GM21367 (cell line): Measurements from ENCODE around the gene RNF224.

Experiments used
- ATAC-seq: cut with Tn5 transposase; IDR thresholded peaks from one replicate; pipeline ENCODE4 v1.9.1; 2021; ENCODE audit not compliant: unreplicated experiment

Gene RNF224

DNA sequence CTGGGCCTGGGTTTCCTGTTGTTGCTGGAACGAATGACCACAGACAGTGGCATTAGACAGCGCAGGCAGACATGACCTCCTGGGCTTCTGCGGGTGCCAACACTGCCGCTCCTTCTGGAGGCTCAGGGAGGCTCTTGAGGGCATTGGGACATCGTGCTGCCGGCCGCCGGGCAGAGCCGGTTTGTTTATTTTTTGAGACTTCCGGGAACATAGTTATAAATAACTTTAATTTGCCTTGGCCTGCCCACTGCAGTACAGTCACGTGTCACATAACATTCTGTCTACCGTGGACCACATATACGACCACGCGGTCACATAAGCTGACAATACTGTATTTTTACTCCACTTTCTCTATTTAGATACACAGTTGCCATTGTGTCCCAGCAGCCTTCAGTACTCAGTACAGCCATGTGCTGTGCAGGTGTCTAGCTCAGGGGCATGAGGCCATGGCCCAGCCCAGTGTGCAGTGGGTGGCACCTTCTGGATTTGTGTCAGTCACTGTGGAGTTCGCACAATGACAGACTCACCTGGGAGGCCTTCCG lies 42.0 kb downstream of the RNF224 start:
- ATAC-seq, result no peak

DNA sequence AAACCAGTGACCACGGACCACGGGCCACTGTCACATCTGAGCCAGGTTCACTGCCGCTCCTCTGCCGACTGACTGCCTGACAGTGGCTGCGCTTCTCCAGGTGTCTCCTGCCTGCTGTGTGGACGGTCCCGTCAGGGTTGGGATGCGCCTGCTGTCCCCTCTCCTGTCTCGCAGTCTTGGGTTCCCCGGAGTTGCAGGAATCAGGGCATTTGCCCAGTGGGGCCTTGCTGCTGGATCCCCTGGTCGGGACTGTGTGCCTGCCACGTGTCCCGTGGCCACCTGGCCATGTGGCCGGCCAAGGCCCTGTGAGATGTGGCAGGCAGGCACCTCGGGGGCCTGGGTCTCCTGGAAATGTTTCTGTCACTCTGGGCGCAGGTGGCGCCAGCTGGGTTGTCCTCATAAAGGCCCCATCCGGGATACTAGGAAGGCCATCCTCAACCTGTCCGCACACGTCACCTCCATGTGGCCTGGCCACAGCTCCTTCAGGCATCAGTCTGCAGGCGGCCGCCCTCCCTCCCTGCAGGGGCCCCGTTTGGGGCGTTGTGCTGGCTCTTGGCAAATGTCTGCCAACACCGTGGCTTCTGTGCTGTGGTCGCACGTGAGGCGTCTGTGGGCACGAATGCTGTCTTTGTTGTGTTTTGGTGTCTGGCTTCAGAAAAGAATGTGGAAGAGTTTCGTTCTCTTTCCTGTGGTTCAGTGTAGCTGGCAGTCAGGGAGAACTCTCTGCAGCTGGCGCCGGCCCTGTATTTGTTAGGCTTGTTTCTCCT lies 43.8 kb downstream of the RNF224 start:
- no peak for ATAC-seq

- no peak for ATAC-seq
Measured at GRCh38 chr9:137271696-137272076, 44.4 kb downstream of the RNF224 start.

DNA sequence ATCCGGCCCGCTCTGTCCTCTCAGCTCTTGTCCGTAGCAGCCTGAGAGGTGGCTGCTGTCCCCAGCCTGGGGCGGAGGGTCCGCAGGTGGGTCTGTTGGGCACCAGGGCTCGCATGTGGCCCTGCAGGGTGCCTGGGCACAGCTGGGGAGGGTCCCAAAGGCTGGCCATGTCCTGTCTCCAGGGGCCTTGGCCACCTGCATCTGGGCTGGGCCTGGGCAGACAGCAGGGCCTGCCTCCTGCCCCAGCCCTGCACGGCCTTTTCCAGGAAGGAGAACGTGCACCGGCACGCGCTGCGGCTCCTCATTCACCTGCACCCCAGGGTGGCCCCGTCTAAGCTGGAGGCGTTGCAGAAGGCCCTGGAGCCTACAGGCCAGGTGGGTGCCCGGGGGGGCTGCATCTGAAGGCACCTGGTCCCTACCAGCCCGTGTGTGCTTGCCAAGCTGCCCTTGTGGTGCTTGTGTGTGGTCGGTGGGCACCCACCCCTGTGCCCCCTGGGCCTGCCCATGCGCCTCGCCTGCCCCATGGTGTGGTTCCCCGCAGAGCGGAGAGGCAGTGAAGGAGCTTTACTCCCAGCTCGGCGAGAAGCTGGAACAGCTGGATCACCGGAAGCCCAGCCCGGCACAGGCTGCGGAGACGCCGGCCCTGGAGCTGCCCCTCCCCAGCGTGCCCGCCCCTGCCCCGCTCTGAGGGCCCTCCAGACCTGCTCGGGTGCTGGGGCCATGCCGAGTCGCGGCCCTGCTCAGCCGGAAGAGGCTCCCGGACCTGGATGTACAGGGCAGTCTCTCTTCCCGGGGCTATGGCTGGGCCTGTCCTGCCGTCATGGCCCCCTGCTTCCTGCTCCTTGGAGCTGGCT lies 45.2 kb downstream of the RNF224 start:
- ATAC-seq, result no peak

GRCh38 chr9:137273095-137273490 lies 45.8 kb downstream of the RNF224 start:
- no peak for ATAC-seq

GRCh38 chr9:137273611-137274320 lies 46.5 kb downstream of the RNF224 start:
- no peak for ATAC-seq

GRCh38 chr9:137275203-137275587 lies 47.9 kb downstream of the RNF224 start:
- ATAC-seq, result no peak

- no peak for ATAC-seq
Measured at GRCh38 chr9:137275588-137276472, 48.5 kb downstream of the RNF224 start.

GRCh38 chr9:137276473-137277328 lies 49.4 kb downstream of the RNF224 start:
- no peak for ATAC-seq

- peak; percentile 63 for ATAC-seq
Measured at GRCh38 chr9:137277329-137278041, 50.2 kb downstream of the RNF224 start, which contains the start of gene TOR4A. TSS of gene TOR4A (plus strand) at chr9:137277726. CDS start at chr9:137278690, 964 bp downstream.

DNA sequence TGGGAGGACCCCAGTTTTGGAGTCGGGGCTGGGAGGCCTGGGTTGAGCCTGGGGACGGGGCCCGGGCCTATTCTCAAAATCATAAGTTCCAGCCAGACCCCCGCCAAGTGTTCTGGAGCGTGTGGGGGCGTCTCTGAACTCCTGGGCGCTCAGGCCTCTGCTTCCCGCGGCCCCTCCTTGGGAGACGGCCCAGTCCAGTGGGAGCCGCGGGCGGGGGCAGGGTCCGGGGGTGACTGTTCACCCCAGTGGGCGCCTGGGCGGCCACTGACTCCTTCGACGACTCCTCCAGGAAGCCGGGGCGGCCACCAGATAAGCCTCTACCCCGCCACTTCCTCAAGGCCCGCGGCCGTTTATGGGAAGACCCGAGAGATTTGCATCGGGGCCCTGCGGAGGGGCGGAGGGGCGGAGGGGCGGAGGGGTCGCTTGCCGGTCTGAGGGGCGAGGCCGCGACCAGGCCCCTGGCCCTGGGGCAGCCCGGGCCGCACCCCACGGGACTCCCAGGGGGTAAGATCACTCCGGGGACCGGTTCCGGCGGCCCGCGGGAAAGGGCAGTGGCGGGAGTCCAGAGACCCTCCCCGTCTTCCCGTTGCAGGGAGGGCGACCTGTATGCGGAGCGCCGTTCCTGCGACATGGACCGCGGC lies 50.9 kb downstream of the RNF224 start:
- no peak for ATAC-seq
